ENCODE results near the gene FAT1.
A peak's percentile ranks its signal among the peaks of the same experiment; 100 is the strongest.

FAT1 gene

DNA sequence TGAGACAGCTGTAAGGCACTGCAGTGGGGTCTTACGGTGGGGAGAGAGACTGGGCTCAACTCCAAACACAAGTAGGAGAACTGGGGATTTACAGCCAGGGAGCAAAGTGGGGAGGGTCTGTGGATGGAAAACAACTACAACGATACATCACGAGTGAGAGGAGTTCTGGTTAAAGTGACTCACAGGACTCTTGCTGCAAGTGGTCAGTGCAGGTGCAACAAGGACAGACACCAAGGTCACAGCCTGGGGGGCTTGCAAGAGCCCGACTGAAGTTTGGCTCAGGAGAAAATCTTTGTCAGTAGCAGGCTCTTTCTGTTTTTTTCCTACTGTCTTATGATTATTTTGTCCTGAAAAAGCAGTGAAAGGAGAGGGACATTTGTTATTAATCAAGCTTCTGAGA, 10.1 kb upstream of the FAT1 start:
- no peaks in the 10 kb centered on the region for H3K27me3 ChIP-seq (ENCODE audit: control insufficient read depth, insufficient read depth, low read length)
- H3K4me1 ChIP-seq (ENCODE audit: control insufficient read depth, insufficient read depth, low read length) = peaks cover 6% of the 10 kb centered on the region
- no peaks in the 10 kb centered on the region for H3K36me3 ChIP-seq (ENCODE audit: control insufficient read depth, insufficient read depth, low read length)
- no peak overlapping the region for H3K4me3 ChIP-seq (ENCODE audit: low read depth, low read length)
- no peaks in the 10 kb centered on the region for H3K9me3 ChIP-seq (ENCODE audit: control insufficient read depth, insufficient read depth, low read depth, low read length)
- H3K27ac ChIP-seq (ENCODE audit: low read depth, low read length) = no peak overlapping the region
- H3K9ac ChIP-seq (ENCODE audit: low read length) = no peak overlapping the region

DNA sequence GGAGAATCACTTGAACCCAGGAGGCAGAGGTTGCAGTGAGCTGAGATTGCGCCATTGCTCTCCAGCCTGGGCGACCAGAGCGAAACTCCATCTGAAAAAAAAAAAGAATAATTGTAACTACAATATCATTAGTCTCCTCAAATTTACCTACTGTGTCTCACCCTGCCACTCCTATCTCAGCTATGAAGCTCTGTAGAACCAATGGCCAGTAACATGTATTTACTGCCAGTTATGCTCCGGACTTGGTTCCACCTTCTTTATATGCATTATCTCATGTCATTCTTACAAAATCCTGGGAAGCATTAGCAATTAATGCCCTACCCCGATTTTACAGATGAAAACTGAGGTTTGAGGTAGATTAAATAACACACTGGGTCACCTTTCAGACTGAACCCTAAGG, 7.0 kb upstream of the FAT1 start:
- Histone ChIP-seq H3K4me1 (ENCODE audit: control insufficient read depth, insufficient read depth, low read length) (peaks cover 20% of the 10 kb centered on the region), H3K27ac (ENCODE audit: low read depth, low read length) (no peak overlapping the region), H3K9me3 (ENCODE audit: control insufficient read depth, insufficient read depth, low read depth, low read length) (no peaks in the 10 kb centered on the region), H3K4me3 (ENCODE audit: low read depth, low read length) (no peak overlapping the region), H3K27me3 (ENCODE audit: control insufficient read depth, insufficient read depth, low read length) (peaks cover 9% of the 10 kb centered on the region; the same call in 1 of the 2 replicates), H3K36me3 (ENCODE audit: control insufficient read depth, insufficient read depth, low read length) (no peaks in the 10 kb centered on the region), H3K9ac (ENCODE audit: low read length) (no peak overlapping the region)

DNA sequence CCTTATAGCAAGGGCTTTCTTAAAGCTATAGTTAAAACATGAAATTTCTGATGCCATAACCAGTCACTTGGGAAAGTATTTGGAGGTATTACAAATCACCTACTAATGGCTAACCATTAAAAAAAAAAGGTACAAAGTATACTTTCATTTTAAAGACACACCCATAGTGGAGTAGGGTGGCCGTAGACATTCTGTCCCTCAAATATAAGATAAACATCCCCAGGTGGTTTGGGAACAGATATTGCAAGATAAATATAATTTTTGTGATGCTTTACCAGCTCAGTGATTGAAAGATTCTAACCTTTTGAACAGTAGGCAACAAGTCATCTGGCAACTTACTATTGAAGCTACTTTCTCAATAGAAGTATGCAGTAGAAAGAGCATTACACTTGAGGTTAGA, 6.2 kb upstream of the FAT1 start:
- peaks cover 20% of the 10 kb centered on the region for H3K4me1 ChIP-seq (ENCODE audit: control insufficient read depth, insufficient read depth, low read length)
- H3K9ac ChIP-seq (ENCODE audit: low read length) = no peak overlapping the region
- H3K36me3 ChIP-seq (ENCODE audit: control insufficient read depth, insufficient read depth, low read length) = no peaks in the 10 kb centered on the region
- H3K27me3 ChIP-seq (ENCODE audit: control insufficient read depth, insufficient read depth, low read length) = peaks cover 9% of the 10 kb centered on the region; the same call in 1 of the 2 replicates
- no peaks in the 10 kb centered on the region for H3K9me3 ChIP-seq (ENCODE audit: control insufficient read depth, insufficient read depth, low read depth, low read length)
- no peak overlapping the region for H3K27ac ChIP-seq (ENCODE audit: low read depth, low read length)
- no peak overlapping the region for H3K4me3 ChIP-seq (ENCODE audit: low read depth, low read length)

DNA sequence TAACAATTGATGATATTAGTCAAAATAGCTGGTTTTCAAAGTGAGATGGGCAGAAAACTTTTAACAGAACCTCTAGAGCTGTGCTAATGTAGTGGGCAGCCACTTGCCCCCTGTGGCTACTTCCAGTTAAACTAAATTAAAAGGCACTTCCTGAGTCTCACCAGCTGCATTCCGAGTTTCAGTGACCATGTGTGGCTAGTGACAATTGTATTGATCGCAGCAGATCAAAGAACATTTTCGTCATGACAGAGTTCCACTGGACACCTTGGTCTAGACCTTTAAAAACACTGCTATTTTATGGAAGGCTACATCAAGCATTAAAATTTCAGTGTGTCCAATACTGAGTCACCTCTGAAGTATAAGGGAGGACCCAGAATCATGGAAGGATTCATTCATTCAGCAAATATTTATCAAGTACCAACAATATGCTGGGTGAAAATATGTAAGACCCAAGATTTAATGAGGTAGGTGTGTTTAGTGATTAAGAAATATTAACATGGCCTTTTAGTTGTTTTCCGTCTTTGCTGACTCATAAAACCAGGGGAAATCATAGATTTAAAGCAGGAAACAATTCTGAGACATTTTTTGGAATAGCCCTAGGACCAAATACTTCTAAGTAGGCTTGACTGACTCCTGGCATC, 5.1 kb upstream of the FAT1 start:
- Histone ChIP-seq H3K27me3 (ENCODE audit: control insufficient read depth, insufficient read depth, low read length) (peaks cover 9% of the 10 kb centered on the region; the same call in 1 of the 2 replicates), H3K27ac (ENCODE audit: low read depth, low read length) (no peak overlapping the region), H3K9me3 (ENCODE audit: control insufficient read depth, insufficient read depth, low read depth, low read length) (no peaks in the 10 kb centered on the region), H3K9ac (ENCODE audit: low read length) (no peak overlapping the region), H3K4me3 (ENCODE audit: low read depth, low read length) (peak overlapping the region; percentile 27; the same call in 1 of the 2 replicates), H3K36me3 (ENCODE audit: control insufficient read depth, insufficient read depth, low read length) (no peaks in the 10 kb centered on the region), H3K4me1 (ENCODE audit: control insufficient read depth, insufficient read depth, low read length) (peaks cover 20% of the 10 kb centered on the region)

DNA sequence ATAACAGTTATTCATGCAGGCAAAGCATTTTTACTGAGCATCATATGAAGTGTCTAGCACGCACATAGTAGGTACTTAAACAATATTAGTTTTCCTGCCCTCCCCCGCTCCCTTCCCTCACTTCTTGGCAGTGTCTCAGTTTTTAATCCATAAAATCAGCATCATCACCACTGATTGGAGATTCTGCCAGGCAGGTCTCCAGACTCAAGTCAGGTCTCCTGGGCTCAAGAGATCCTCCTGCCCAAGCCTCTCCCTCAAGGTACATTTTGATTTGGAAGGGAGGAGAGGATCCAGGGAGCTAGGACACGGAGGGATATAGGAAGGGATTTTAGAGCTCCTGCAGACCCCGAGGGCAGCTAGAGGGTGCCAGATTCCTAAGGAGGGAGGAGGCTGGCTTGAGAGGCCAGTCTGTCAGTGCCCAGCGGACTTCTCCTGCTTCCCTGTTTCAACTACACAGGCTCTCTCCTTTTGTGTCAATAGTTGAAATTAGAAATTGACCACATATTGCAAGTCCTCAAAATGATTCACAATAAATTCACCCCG, 4.4 kb upstream of the FAT1 start:
- Histone ChIP-seq H3K27ac (ENCODE audit: low read depth, low read length) (no peak overlapping the region), H3K4me1 (ENCODE audit: control insufficient read depth, insufficient read depth, low read length) (peaks cover 20% of the 10 kb centered on the region), H3K27me3 (ENCODE audit: control insufficient read depth, insufficient read depth, low read length) (peaks cover 9% of the 10 kb centered on the region; the same call in 1 of the 2 replicates), H3K9ac (ENCODE audit: low read length) (no peak overlapping the region), H3K9me3 (ENCODE audit: control insufficient read depth, insufficient read depth, low read depth, low read length) (no peaks in the 10 kb centered on the region), H3K4me3 (ENCODE audit: low read depth, low read length) (peak overlapping the region; percentile 93), H3K36me3 (ENCODE audit: control insufficient read depth, insufficient read depth, low read length) (no peaks in the 10 kb centered on the region)

- Histone ChIP-seq H3K27me3 (ENCODE audit: control insufficient read depth, insufficient read depth, low read length) (peaks cover 9% of the 10 kb centered on the region; the same call in 1 of the 2 replicates), H3K4me1 (ENCODE audit: control insufficient read depth, insufficient read depth, low read length) (peaks cover 20% of the 10 kb centered on the region), H3K4me3 (ENCODE audit: low read depth, low read length) (peak overlapping the region; percentile 93), H3K9ac (ENCODE audit: low read length) (peak overlapping the region; percentile 92), H3K9me3 (ENCODE audit: control insufficient read depth, insufficient read depth, low read depth, low read length) (no peaks in the 10 kb centered on the region), H3K36me3 (ENCODE audit: control insufficient read depth, insufficient read depth, low read length) (no peaks in the 10 kb centered on the region), H3K27ac (ENCODE audit: low read depth, low read length) (peak overlapping the region; percentile 65; the same call in 1 of the 2 replicates)
Observed at GRCh38 chr4:186727169-186727976, 3.7 kb upstream of the FAT1 start.

- peaks cover 23% of the 10 kb centered on the region for H3K4me1 ChIP-seq (ENCODE audit: control insufficient read depth, insufficient read depth, low read length)
- H3K36me3 ChIP-seq (ENCODE audit: control insufficient read depth, insufficient read depth, low read length) = no peaks in the 10 kb centered on the region
- peaks cover 9% of the 10 kb centered on the region; the same call in 1 of the 2 replicates for H3K27me3 ChIP-seq (ENCODE audit: control insufficient read depth, insufficient read depth, low read length)
- no peaks in the 10 kb centered on the region for H3K9me3 ChIP-seq (ENCODE audit: control insufficient read depth, insufficient read depth, low read depth, low read length)
- peak overlapping the region; percentile 65; the same call in 1 of the 2 replicates for H3K27ac ChIP-seq (ENCODE audit: low read depth, low read length)
- peak overlapping the region; percentile 93 for H3K4me3 ChIP-seq (ENCODE audit: low read depth, low read length)
- H3K9ac ChIP-seq (ENCODE audit: low read length) = peak overlapping the region; percentile 92
Observed at GRCh38 chr4:186726426-186727168, 2.9 kb upstream of the FAT1 start.

- H3K4me1 ChIP-seq (ENCODE audit: control insufficient read depth, insufficient read depth, low read length) = peaks cover 23% of the 10 kb centered on the region
- no peaks in the 10 kb centered on the region for H3K36me3 ChIP-seq (ENCODE audit: control insufficient read depth, insufficient read depth, low read length)
- no peaks in the 10 kb centered on the region for H3K9me3 ChIP-seq (ENCODE audit: control insufficient read depth, insufficient read depth, low read depth, low read length)
- H3K9ac ChIP-seq (ENCODE audit: low read length) = peak overlapping the region; percentile 92
- H3K27ac ChIP-seq (ENCODE audit: low read depth, low read length) = peak overlapping the region; percentile 95; the same call in 1 of the 2 replicates
- H3K27me3 ChIP-seq (ENCODE audit: control insufficient read depth, insufficient read depth, low read length) = peaks cover 9% of the 10 kb centered on the region; the same call in 1 of the 2 replicates
- H3K4me3 ChIP-seq (ENCODE audit: low read depth, low read length) = peak overlapping the region; percentile 93
Observed at GRCh38 chr4:186725469-186726425, 2.1 kb upstream of the FAT1 start.

DNA sequence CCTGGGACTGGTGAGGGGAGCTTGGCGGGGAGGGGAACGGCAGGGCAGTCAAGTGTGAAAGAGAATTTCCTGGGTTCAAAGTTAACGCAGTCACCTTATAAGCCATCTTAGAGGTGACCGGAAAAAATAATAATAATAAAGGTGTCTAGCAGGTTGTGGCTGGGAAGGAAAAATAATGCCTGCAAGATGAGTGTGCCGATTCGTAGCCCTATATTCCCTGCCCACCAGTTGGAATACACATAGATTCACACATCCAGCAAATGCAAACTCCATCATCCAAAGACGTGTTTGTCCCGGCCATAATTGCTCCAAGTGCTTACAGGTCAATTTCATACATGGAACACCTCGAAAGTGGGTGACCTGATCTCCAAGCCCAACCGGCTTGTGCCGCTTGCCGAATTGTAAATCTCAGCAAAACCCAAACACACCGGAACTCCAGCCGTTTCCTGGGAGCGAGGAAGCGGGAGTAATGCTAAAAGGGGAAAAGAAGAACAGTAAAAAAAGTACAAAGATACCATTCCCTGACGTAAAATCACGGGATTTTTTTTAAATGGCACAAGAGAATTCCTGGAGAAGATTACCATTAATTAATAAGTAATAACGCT, 1.3 kb upstream of the FAT1 start:
- H3K27ac ChIP-seq (ENCODE audit: low read depth, low read length) = peak overlapping the region; percentile 95
- peak overlapping the region; percentile 93 for H3K4me3 ChIP-seq (ENCODE audit: low read depth, low read length)
- H3K36me3 ChIP-seq (ENCODE audit: control insufficient read depth, insufficient read depth, low read length) = no peaks in the 10 kb centered on the region
- peaks cover 9% of the 10 kb centered on the region; the same call in 1 of the 2 replicates for H3K27me3 ChIP-seq (ENCODE audit: control insufficient read depth, insufficient read depth, low read length)
- peak overlapping the region; percentile 92 for H3K9ac ChIP-seq (ENCODE audit: low read length)
- peaks cover 23% of the 10 kb centered on the region for H3K4me1 ChIP-seq (ENCODE audit: control insufficient read depth, insufficient read depth, low read length)
- no peaks in the 10 kb centered on the region for H3K9me3 ChIP-seq (ENCODE audit: control insufficient read depth, insufficient read depth, low read depth, low read length)

Data from HUES6 (cell line).